Sigmoid colon (tissue), 7 donors: Measurements from ENCODE around the gene PLXDC1. TPM values are rescaled to one million over a fixed set of nuclear protein-coding genes. Genes with fewer than 3 reads are reported as not detected.
"Not testable (repeated sequence)": the region's sequence is repeated elsewhere in the genome, so short reads cannot be mapped to it uniquely, and the experiment has no call there.

Experiments
- DNase-seq: peaks from one replicate; pipeline ENCODE4 v3.0.0-alpha.2; 2019
- H3K27ac ChIP-seq, 4 donors: fragments of 200-600 bp; sonication (generic); one replicate each; pipeline ENCODE4 v1.5.1; 2016 to 2019; ENCODE audit warnings: mild to moderate bottlenecking in 1 of 4
- H3K27me3 ChIP-seq, 3 donors: fragments of 200-600 bp; sonication (generic); one replicate each; pipeline ENCODE4 v1.5.1; 2019; ENCODE audit warnings: mild to moderate bottlenecking in 1 of 3
- H3K36me3 ChIP-seq, 4 donors: fragments of 200-600 bp; sonication (generic); one replicate each; pipeline ENCODE4 v1.5.1; 2016 to 2019
- H3K4me1 ChIP-seq, 4 donors: fragments of 200-600 bp; sonication (generic); one replicate each; pipeline ENCODE4 v1.5.1; 2017 to 2019
- H3K4me3 ChIP-seq, 4 donors: fragments of 200-600 bp; sonication (generic); one replicate each; pipeline ENCODE4 v1.5.1; 2017 to 2019; ENCODE audit warnings: mild to moderate bottlenecking in 2 of 4, moderate library complexity in 1 of 4
- H3K9me3 ChIP-seq, 4 donors: fragments of 200-600 bp in 3 of 4; sonication (generic) in 3 of 4; one replicate each; pipeline versions ENCODE4 v1.5.1 to v1.6.1; 2013 to 2019
- EP300 ChIP-seq, 4 donors: sonication (generic); formaldehyde crosslinking; IDR thresholded peaks; one replicate each; pipeline ENCODE4 v1.6.1; 2017; ENCODE audit warnings: antibody characterized with exemption in 4 of 4
- POLR2A ChIP-seq, 2 donors: fragments of 450-650 bp; IDR thresholded peaks; one replicate each; pipeline ENCODE4 v1.6.1; 2016; ENCODE audit warnings: antibody characterized with exemption in 2 of 2, mild to moderate bottlenecking in 2 of 2, moderate library complexity in 2 of 2
- POLR2AphosphoS5 ChIP-seq, 4 donors: sonication (generic); formaldehyde crosslinking; IDR thresholded peaks; one replicate each; pipeline ENCODE4 v1.6.1; 2017; ENCODE audit warnings: antibody characterized with exemption in 4 of 4
- WGBS, 2 donors: extraction: QIAGEN DNeasy Blood & Tissue Kit; methylation state at CpG; one replicate each; pipeline ENCODE4 v1.1.7; 2013; 5-methylcytosine and 5-hydroxymethylcytosine counted together
- intact Hi-C: fragments of 100-400 bp; cut with DNase I; formaldehyde crosslinking; loops from one replicate; pipeline ENCODE4 v1.15.1; 2023
- polyA plus RNA-seq, 3 donors: library from polyadenylated mRNA; stranded (reverse); fragments of 200-250 nt; gene quantifications; one replicate each; pipeline ENCODE4 v1.2.3, GENCODE V29; 2013
- total RNA-seq, 4 donors: library from RNA; depleted of rRNA; stranded (reverse); fragments of >200 nt; gene quantifications; one replicate each; pipeline ENCODE4 v1.1.0, GENCODE V29; 2016
- TF ChIP-seq, protein P1 (sequence below), 4 experiments: fragments of 450-650 bp in 3 of 4; fragments of 200-600 bp in 1 of 4; IDR thresholded peaks; one replicate each; pipeline ENCODE4 v1.5.1; 2016 to 2019; ENCODE audit warnings: antibody characterized with exemption in 4 of 4, mild to moderate bottlenecking in 3 of 4, moderate library complexity in 2 of 4
- donor health status: healthy with polysubstance abuse.
- donor health status: Bipolar disorder and iron deficiency.
- donor health status: healthy.

PLXDC1 gene
- total and polyA plus RNA-seq, 7 donors, result 1.4 to 13.0 (median 6.2) TPM

DNA sequence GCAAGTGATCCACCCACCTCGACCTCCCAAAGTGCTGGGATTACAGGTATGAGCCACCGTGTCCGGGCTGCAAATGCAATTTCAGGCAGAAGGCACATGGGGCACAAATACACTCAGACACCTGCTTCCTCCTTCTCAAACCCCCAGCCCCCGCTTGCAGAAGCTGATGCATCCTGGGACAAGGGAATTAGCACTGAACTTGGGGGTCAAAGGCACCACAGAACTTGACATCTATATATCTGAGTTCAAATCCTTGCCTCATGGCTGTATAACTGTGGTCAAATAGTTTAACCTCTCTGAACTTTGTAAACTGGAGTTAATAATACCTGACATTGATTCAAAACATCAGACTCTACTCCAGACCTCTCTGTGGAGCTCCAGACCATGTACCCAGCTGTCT is 18.7 kb upstream of the PLXDC1 start:
- no peak for DNase-seq
- peaks cover 0 to 24% (median 9%) of the 10 kb centered on the region in 4 donors for H3K4me1 ChIP-seq
- no peaks in the 10 kb centered on the region for H3K9me3 ChIP-seq
- WGBS, 2 donors, result 46 to 53% methylated on average over 4 of the region's 4 CpGs
- no peak overlapping the region for H3K4me3 ChIP-seq
- intact Hi-C loops, result no loop called here
- no peak overlapping the region for H3K27ac ChIP-seq
- H3K27me3 ChIP-seq, result no peaks in the 10 kb centered on the region
- TF ChIP-seq EP300 (IDR thresholded peaks at IDR 0.05) (no peak), POLR2AphosphoS5 (IDR thresholded peaks at IDR 0.05) (no peak), POLR2A (IDR thresholded peaks at IDR 0.05) (no peak)
- TF ChIP-seq, protein P1, sequence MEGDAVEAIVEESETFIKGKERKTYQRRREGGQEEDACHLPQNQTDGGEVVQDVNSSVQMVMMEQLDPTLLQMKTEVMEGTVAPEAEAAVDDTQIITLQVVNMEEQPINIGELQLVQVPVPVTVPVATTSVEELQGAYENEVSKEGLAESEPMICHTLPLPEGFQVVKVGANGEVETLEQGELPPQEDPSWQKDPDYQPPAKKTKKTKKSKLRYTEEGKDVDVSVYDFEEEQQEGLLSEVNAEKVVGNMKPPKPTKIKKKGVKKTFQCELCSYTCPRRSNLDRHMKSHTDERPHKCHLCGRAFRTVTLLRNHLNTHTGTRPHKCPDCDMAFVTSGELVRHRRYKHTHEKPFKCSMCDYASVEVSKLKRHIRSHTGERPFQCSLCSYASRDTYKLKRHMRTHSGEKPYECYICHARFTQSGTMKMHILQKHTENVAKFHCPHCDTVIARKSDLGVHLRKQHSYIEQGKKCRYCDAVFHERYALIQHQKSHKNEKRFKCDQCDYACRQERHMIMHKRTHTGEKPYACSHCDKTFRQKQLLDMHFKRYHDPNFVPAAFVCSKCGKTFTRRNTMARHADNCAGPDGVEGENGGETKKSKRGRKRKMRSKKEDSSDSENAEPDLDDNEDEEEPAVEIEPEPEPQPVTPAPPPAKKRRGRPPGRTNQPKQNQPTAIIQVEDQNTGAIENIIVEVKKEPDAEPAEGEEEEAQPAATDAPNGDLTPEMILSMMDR (IDR thresholded peaks at IDR 0.05), result no peak
- no peaks in the 10 kb centered on the region for H3K36me3 ChIP-seq

DNA sequence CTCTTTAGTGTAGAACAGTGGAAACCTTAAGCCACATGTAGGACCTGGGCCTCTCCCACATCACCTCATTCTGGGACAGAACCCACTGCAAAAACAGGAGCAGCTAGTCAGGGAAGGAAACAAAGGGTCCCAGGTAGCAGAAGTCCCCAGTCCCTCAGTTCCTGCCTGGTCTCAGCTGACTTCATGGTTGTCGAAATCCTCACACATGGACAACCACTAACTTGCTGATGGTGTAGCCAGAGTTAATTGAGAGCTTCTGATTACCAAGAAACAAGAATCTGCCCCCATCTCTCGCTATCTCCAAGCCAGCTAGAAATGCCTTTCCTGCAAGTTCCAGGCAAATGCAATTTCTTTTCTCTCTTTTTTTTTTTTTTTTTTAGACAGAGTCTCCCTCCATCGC is 18.1 kb upstream of the PLXDC1 start:
- no peaks in the 10 kb centered on the region for H3K27me3 ChIP-seq
- no peaks in the 10 kb centered on the region for H3K36me3 ChIP-seq
- no peaks in the 10 kb centered on the region for H3K9me3 ChIP-seq
- H3K27ac ChIP-seq, result no peak overlapping the region
- TF ChIP-seq, protein P1 (IDR thresholded peaks at IDR 0.05), result no peak
- TF ChIP-seq POLR2A (IDR thresholded peaks at IDR 0.05) (no peak), POLR2AphosphoS5 (IDR thresholded peaks at IDR 0.05) (no peak), EP300 (IDR thresholded peaks at IDR 0.05) (no peak)
- no peak for DNase-seq
- H3K4me3 ChIP-seq, result no peak overlapping the region
- intact Hi-C loops, result loop anchor here (5.0 kb wide), 1 partner anchor 63 kb away; no protein-coding TSS in a partner anchor
- H3K4me1 ChIP-seq, result peaks cover 0 to 20% (median 9%) of the 10 kb centered on the region in 4 donors
- WGBS, 2 donors, result 78 to 82% methylated on average over 3 of the region's 3 CpGs

DNA sequence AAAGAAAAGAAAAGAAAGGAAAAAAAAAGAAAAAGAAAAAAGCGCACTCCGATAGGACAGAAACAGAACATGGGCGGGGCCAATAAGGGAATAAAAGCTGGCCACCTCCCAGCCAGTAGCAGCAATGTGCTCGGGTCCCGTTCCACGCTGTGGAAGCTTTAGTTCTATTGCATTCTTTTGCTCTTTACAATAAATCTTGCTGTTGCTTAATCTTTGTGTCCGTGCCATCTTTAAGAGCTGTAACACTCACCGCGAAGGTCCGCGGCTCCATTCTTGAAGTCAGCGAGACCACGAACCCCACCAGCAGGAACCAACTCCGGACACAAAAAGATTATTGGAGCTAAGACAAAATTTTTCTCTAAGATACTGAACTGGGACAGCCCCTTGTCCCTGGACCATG is 17.7 kb upstream of the PLXDC1 start:
- TF ChIP-seq EP300 (IDR thresholded peaks at IDR 0.05) (no peak), POLR2A (IDR thresholded peaks at IDR 0.05) (no peak), POLR2AphosphoS5 (IDR thresholded peaks at IDR 0.05) (no peak)
- TF ChIP-seq, protein P1 (IDR thresholded peaks at IDR 0.05), result no peak
- Histone ChIP-seq H3K36me3 (no peaks in the 10 kb centered on the region), H3K9me3 (no peaks in the 10 kb centered on the region), H3K4me3 (no peak overlapping the region), H3K4me1 (peaks cover 0 to 21% (median 12%) of the 10 kb centered on the region in 4 donors), H3K27me3 (no peaks in the 10 kb centered on the region), H3K27ac (no peak overlapping the region)
- WGBS, 2 donors, result 76 to 77% methylated on average over 14 of the region's 14 CpGs
- intact Hi-C loops, result loop anchor here (5.0 kb wide), 1 partner anchor 63 kb away; no protein-coding TSS in a partner anchor
- DNase-seq, result no peak

DNA sequence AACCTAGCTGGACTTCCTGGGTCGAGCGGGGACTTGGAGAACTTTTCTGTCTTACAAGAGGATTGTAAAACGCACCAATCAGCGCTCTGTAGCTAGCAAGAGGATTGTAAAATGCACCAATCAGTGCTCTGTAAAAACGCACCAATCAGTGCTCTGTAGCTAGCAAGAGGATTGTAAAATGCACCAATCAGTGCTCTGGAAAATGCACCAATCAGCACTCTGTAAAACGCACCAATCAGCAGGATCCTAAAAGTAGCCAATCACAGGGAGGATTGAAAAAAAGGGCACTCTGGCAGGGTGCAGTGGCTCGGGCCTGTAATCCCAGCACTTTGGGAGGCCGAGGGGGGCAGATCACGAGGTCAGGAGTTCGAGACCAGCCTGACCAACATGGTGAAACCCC is 17.1 kb upstream of the PLXDC1 start:
- H3K4me1 ChIP-seq, result peaks cover 0 to 25% (median 16%) of the 10 kb centered on the region in 4 donors
- H3K4me3 ChIP-seq, H3K36me3 ChIP-seq, DNase-seq, H3K9me3 ChIP-seq, H3K27ac ChIP-seq, H3K27me3 ChIP-seq: not testable (repeated sequence)
- intact Hi-C loops, result loop anchor here (5.0 kb wide), 1 partner anchor 64 kb away; no protein-coding TSS in a partner anchor
- WGBS, 2 donors, result 93 to 95% methylated on average over 10 of the region's 10 CpGs

DNA sequence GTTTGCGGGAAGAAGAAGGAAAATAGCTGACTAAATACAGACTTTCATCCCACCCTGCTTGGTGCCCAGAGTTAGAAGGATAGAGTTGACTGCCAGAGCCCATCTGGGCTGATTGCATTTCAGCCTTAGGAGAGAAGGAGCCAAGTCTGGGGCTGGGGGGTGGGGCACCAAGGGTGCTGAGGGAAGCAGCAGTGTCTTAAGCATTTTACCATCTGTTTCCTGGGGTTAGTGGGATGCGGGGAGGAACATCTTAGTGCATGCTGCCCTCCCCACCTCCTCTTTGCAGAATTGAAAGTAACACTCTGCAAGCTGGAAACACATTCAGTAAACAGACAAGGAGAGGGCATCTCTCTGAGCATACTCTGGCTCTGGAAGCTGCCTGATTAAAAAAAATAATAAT is 16.0 kb upstream of the PLXDC1 start:
- H3K9me3 ChIP-seq, result no peaks in the 10 kb centered on the region
- H3K27ac ChIP-seq, result no peak overlapping the region
- intact Hi-C loops, result loop anchor here (5.0 kb wide), 1 partner anchor 65 kb away; no protein-coding TSS in a partner anchor
- no peak for TF ChIP-seq POLR2A (IDR thresholded peaks at IDR 0.05)
- TF ChIP-seq, protein P1 (IDR thresholded peaks at IDR 0.05), result no peak
- TF ChIP-seq EP300 (IDR thresholded peaks at IDR 0.05), result no peak
- no peak for TF ChIP-seq POLR2AphosphoS5 (IDR thresholded peaks at IDR 0.05)
- no peak overlapping the region for H3K4me3 ChIP-seq
- no peak for DNase-seq
- 23 to 54% methylated on average over 2 of the region's 2 CpGs for WGBS, 2 donors
- H3K4me1 ChIP-seq, result peaks cover 0 to 25% (median 16%) of the 10 kb centered on the region in 4 donors
- no peaks in the 10 kb centered on the region for H3K36me3 ChIP-seq
- H3K27me3 ChIP-seq, result no peaks in the 10 kb centered on the region
